Measurements from ENCODE around the gene DDAH1.

- TF ChIP-seq CTCF (IDR thresholded peaks at IDR 0.05), result no peak
- TF ChIP-seq POLR2A (IDR thresholded peaks at IDR 0.05), result no peak
- TF ChIP-seq POLR2AphosphoS5 (IDR thresholded peaks at IDR 0.05), result no peak
Measured at GRCh38 chr1:85485516-85485915, 20.6 kb upstream of the DDAH1 start.

All from breast epithelium (tissue), 3 donors.